ENCODE data around the gene HGD. TPM values are rescaled to one million over a fixed set of nuclear protein-coding genes. Genes with fewer than 3 reads are reported as not detected.

Gene HGD
- polyA plus RNA-seq, 2 of the 4 experiments (the other 2 are of a cell fraction): 48.8 to 101 TPM

GRCh38 chr3:120688121-120688520 is 6.1 kb upstream of the HGD start:
- ChIA-PET POLR2A (no interaction called here), CTCF (interaction anchor here (1.2 kb wide), 1 partner anchor 107 kb away, joined by 3 read pairs; no protein-coding TSS in a partner anchor)
- Histone ChIP-seq H3K27ac (peak overlapping the region in 1 of 2 experiments; percentile 38; a peak in 1 of 6 replicates), H3K4me2 (no peak overlapping the region), H3K9me3 (no peaks in the 10 kb centered on the region), H3K4me1 (peaks cover 41% of the 10 kb centered on the region), H3K4me3 (no peak overlapping the region)
- no peak for FAIRE-seq
- TF ChIP-seq JUNB (IDR thresholded peaks at IDR 0.05) (no peak), POLR2A (IDR thresholded peaks at IDR 0.05; ENCODE audit: low read length) (no peak), MAZ (IDR thresholded peaks at IDR 0.05; ENCODE audit: borderline replicate concordance, low read depth, low read length) (no peak), RFX5 (IDR thresholded peaks at IDR 0.05) (no peak), ELK1 (IDR thresholded peaks at IDR 0.05; ENCODE audit: low read depth, low read length) (no peak), HOXA7 (CRISPR knock-in tag; IDR thresholded peaks at IDR 0.05) (no peak), HES2 (IDR thresholded peaks at IDR 0.05) (no peak), NPAS2 (CRISPR knock-in tag; IDR thresholded peaks at IDR 0.05; ENCODE audit: borderline replicate concordance) (no peak), EHF (CRISPR knock-in tag; IDR thresholded peaks at IDR 0.05) (no peak), RCOR1 (IDR thresholded peaks at IDR 0.05; ENCODE audit: low read depth, low read length) (no peak), NFE2L2 (conservative IDR thresholded peaks at IDR 0.05; ENCODE audit: low read length) (no peak), BCL3 (IDR thresholded peaks at IDR 0.05) (no peak), SREBF2 (IDR thresholded peaks at IDR 0.05) (no peak), ATOH8 (CRISPR knock-in tag; IDR thresholded peaks at IDR 0.05; ENCODE audit: low read depth) (no peak), HDAC2 (IDR thresholded peaks at IDR 0.05) (no peak), CEBPB (IDR thresholded peaks at IDR 0.05) (no peak), HOXB5 (CRISPR knock-in tag; IDR thresholded peaks at IDR 0.05) (no peak), FOSB (CRISPR knock-in tag; IDR thresholded peaks at IDR 0.05) (no peak), RNF2 (IDR thresholded peaks at IDR 0.05; ENCODE audit: borderline replicate concordance, low read depth) (no peak)
- no peak for ATAC-seq
- no peak for DNase-seq (ENCODE audit: low read depth in 1 of 2, low spot score in 1 of 2)

- Histone ChIP-seq H3K9me3 (no peaks in the 10 kb centered on the region), H3K27ac (peak overlapping the region; percentile 43 to 95; a peak in 1 of 6 replicates), H3K4me3 (no peak overlapping the region), H3K4me2 (no peak overlapping the region), H3K4me1 (peaks cover 51% of the 10 kb centered on the region)
- no peak for TF ChIP-seq RCOR1 (IDR thresholded peaks at IDR 0.05; ENCODE audit: low read depth, low read length)
- no peak for TF ChIP-seq MAX (IDR thresholded peaks at IDR 0.05)
- TF ChIP-seq HEYL (CRISPR knock-in tag; IDR thresholded peaks at IDR 0.05): no peak
- no peak for TF ChIP-seq NR3C1 (IDR thresholded peaks at IDR 0.05)
- ATAC-seq: no peak
- POLR2A ChIA-PET: no interaction called here
- FAIRE-seq: no peak
- 100% methylated on average over 1 of the region's 1 CpG for whole genome bisulfite sequencing (ENCODE audit: missing lambda C conversion rate)
- no peak for DNase-seq (ENCODE audit: low read depth in 1 of 2, low spot score in 1 of 2)
- CTCF ChIA-PET: interaction anchor here (1.4 kb wide), 1 partner anchor 124 kb away, joined by 3 read pairs; no protein-coding TSS in a partner anchor
Observed at GRCh38 chr3:120685411-120685810, 3.4 kb upstream of the HGD start.

GRCh38 chr3:120684896-120685295 is 2.9 kb upstream of the HGD start:
- POLR2A ChIA-PET: no interaction called here
- Histone ChIP-seq H3K9me3 (peaks cover under 1% of the 10 kb centered on the region; the same call in 1 of the 3 replicates), H3K4me1 (peaks cover 53% of the 10 kb centered on the region), H3K4me3 (no peak overlapping the region), H3K27ac (peak overlapping the region; percentile 43 to 95; a peak in 3 of 6 replicates), H3K4me2 (no peak overlapping the region)
- no peak for TF ChIP-seq ZNF302 (CRISPR knock-in tag; IDR thresholded peaks at IDR 0.05)
- TF ChIP-seq BCL3 (IDR thresholded peaks at IDR 0.05): no peak
- no peak for TF ChIP-seq RCOR1 (IDR thresholded peaks at IDR 0.05; ENCODE audit: low read depth, low read length)
- TF ChIP-seq JUNB (IDR thresholded peaks at IDR 0.05): no peak
- TF ChIP-seq POLR2A (IDR thresholded peaks at IDR 0.05; ENCODE audit: low read length): no peak
- TF ChIP-seq EHF (CRISPR knock-in tag; IDR thresholded peaks at IDR 0.05): no peak
- TF ChIP-seq CBX2 (IDR thresholded peaks at IDR 0.05; ENCODE audit: borderline replicate concordance, low read depth): no peak
- no peak for TF ChIP-seq BHLHE40 (IDR thresholded peaks at IDR 0.05; ENCODE audit: low read depth, low read length)
- TF ChIP-seq MAX (IDR thresholded peaks at IDR 0.05): no peak
- no peak for TF ChIP-seq RARB (CRISPR knock-in tag; IDR thresholded peaks at IDR 0.05)
- TF ChIP-seq FOSL2 (IDR thresholded peaks at IDR 0.05): no peak
- no peak for TF ChIP-seq FOSL2 (CRISPR knock-in tag; IDR thresholded peaks at IDR 0.05)
- no peak for ATAC-seq
- WGBS (ENCODE audit: missing lambda C conversion rate): 81% methylated on average over 4 of the region's 4 CpGs
- no peak for FAIRE-seq
- no peak for DNase-seq (ENCODE audit: low read depth in 1 of 2, low spot score in 1 of 2)
- CTCF ChIA-PET: interaction anchor here (1.4 kb wide), 1 partner anchor 124 kb away, joined by 3 read pairs; no protein-coding TSS in a partner anchor
